H1 (cell line): ENCODE measurements around the gene FOXO6. TPM values are rescaled to one million over a fixed set of nuclear protein-coding genes. Genes with fewer than 3 reads are reported as not detected.

Experiments used
- CTCF ChIA-PET: fragments of 300-600 bp; sonication (Branson Sonifier 250); formaldehyde crosslinking; loops from one replicate; lab custom pipeline; 2021; ENCODE audit not compliant: partially characterized antibody; lab: Charles Lee
- POLR2A ChIA-PET: fragments of 300-600 bp; sonication (Branson Sonifier 250); formaldehyde crosslinking; loops from one replicate; lab custom pipeline; 2021; ENCODE audit warnings: inconsistent platforms; ENCODE audit not compliant: partially characterized antibody; lab: Charles Lee
- DNase-seq, 2 experiments: peaks; one replicate each; pipeline versions ENCODE4 v3.0.0 to v3.0.0-alpha.2; 2010 to 2022; ENCODE audit warnings: low spot score in 2 of 2, low read depth in 1 of 2, mixed read lengths in 1 of 2
- FAIRE-seq: peaks from 2 replicates; lab custom pipeline; 2011; peaks lifted over from hg19 to GRCh38; lab: Jason Lieb, UNC
- H2AFZ ChIP-seq: 2 replicates; pipeline ENCODE4 v1.8.1; 2012; ENCODE audit warnings: low read length, inconsistent platforms
- H2AK5ac ChIP-seq: 2 replicates; pipeline ENCODE4 v1.6.1; 2013; ENCODE audit warnings: low read depth, low read length
- H2BK120ac ChIP-seq: replicated peaks from 2 replicates; pipeline ENCODE3; 2013; ENCODE audit warnings: low read depth, low read length, inconsistent platforms
- H2BK12ac ChIP-seq: 2 replicates; pipeline ENCODE4 v1.6.1; 2013; ENCODE audit warnings: low read depth, low read length
- H2BK15ac ChIP-seq: 2 replicates; pipeline ENCODE4 v1.6.1; 2013; ENCODE audit warnings: low read length
- H2BK20ac ChIP-seq: 2 replicates; pipeline ENCODE4 v1.6.1; 2013; ENCODE audit warnings: low read length
- H2BK5ac ChIP-seq: 2 replicates; pipeline ENCODE4 v1.6.1; 2013; ENCODE audit warnings: low read depth, low read length
- H3K14ac ChIP-seq: 2 replicates; pipeline ENCODE4 v1.6.1; 2013; ENCODE audit warnings: inconsistent platforms; ENCODE audit not compliant: insufficient read length
- H3K18ac ChIP-seq: 2 replicates; pipeline ENCODE4 v1.6.1; 2013; ENCODE audit warnings: low read length; ENCODE audit errors: extremely low read depth
- H3K23ac ChIP-seq: 2 replicates; pipeline ENCODE4 v1.6.1; 2013; ENCODE audit warnings: inconsistent platforms; ENCODE audit not compliant: insufficient read length
- H3K23me2 ChIP-seq: 2 replicates; pipeline ENCODE4 v1.6.1; 2013; ENCODE audit warnings: low read depth, low read length
- H3K27ac ChIP-seq: 2 replicates; pipeline ENCODE4 v1.6.1; 2011; ENCODE audit warnings: low read depth, low read length, inconsistent platforms
- H3K27me3 ChIP-seq, 4 experiments: replicated peaks in 1 of 4; 1 replicate in 1 of 4; 2 replicates in 3 of 4; pipeline versions ENCODE4 v1.6.1 to v1.8.1; 2011 to 2013; ENCODE audit warnings: low read length in 3 of 4, mild to moderate bottlenecking in 3 of 4, inconsistent platforms in 2 of 4, mixed read lengths in 2 of 4, moderate library complexity in 1 of 4; ENCODE audit not compliant: control insufficient read depth in 3 of 4, insufficient read depth in 3 of 4; ENCODE audit errors: extremely low read depth in 1 of 4
- H3K36me3 ChIP-seq, 4 experiments: 2 replicates each; pipeline versions ENCODE4 v1.6.1 to v1.8.1; 2011 to 2013; ENCODE audit warnings: mild to moderate bottlenecking in 4 of 4, low read length in 3 of 4, moderate library complexity in 2 of 4, control low read depth in 1 of 4, inconsistent platforms in 1 of 4; ENCODE audit not compliant: insufficient read depth in 4 of 4, control insufficient read depth in 2 of 4
- H3K4ac ChIP-seq: replicated peaks from 2 replicates; pipeline ENCODE3; 2013; ENCODE audit warnings: low read length, low read depth, mixed read lengths, inconsistent platforms; ENCODE audit not compliant: insufficient read length
- H3K4me1 ChIP-seq, 4 experiments: replicated peaks in 1 of 4; 1 replicate in 1 of 4; 2 replicates in 3 of 4; pipeline versions ENCODE4 v1.6.1 to v1.8.1; 2011 to 2013; ENCODE audit warnings: low read length in 3 of 4, inconsistent platforms in 2 of 4, mixed read lengths in 1 of 4; ENCODE audit not compliant: insufficient read depth in 4 of 4, control insufficient read depth in 3 of 4
- H3K4me2 ChIP-seq, 2 experiments: 2 replicates each; pipeline versions ENCODE4 v1.6.1 to v1.8.1; 2011 to 2013; ENCODE audit warnings: low read depth in 2 of 2, low read length in 2 of 2, control low read depth in 1 of 2, inconsistent platforms in 1 of 2, mild to moderate bottlenecking in 1 of 2; ENCODE audit not compliant: insufficient read depth in 1 of 2
- H3K4me3 ChIP-seq, 4 experiments: fragments of 200-600, 300-600 bp in 1 of 4; sonication (generic), shearing (Covaris generic), sonication (Bioruptor Twin) in 1 of 4; 2 replicates each; pipeline versions ENCODE4 v1.5.1 to v1.8.1; 2011 to 2016; ENCODE audit warnings: low read length in 4 of 4, low read depth in 3 of 4, control low read depth in 2 of 4, inconsistent platforms in 2 of 4, mild to moderate bottlenecking in 2 of 4, mixed read lengths in 1 of 4, moderate library complexity in 1 of 4; ENCODE audit not compliant: insufficient read depth in 2 of 4; ENCODE audit errors: extremely low read depth in 1 of 4
- H3K56ac ChIP-seq: replicated peaks from 2 replicates; pipeline ENCODE3; 2013; ENCODE audit warnings: low read depth, mild to moderate bottlenecking, mixed read lengths, low read length, inconsistent platforms; ENCODE audit not compliant: insufficient read length
- H3K79me1 ChIP-seq: 2 replicates; pipeline ENCODE4 v1.6.1; 2013; ENCODE audit warnings: low read depth, low read length, control low read depth
- H3K79me2 ChIP-seq, 2 experiments: 2 replicates each; pipeline versions ENCODE4 v1.6.1 to v1.8.1; 2012 to 2013; ENCODE audit warnings: low read length in 2 of 2, mild to moderate bottlenecking in 2 of 2, inconsistent platforms in 1 of 2; ENCODE audit not compliant: insufficient read depth in 2 of 2, control insufficient read depth in 1 of 2
- H3K9ac ChIP-seq, 4 experiments: replicated peaks in 1 of 4; 1 replicate in 1 of 4; 2 replicates in 3 of 4; pipeline versions ENCODE4 v1.6.1 to v1.8.1; 2011 to 2013; ENCODE audit warnings: low read depth in 3 of 4, low read length in 3 of 4, control low read depth in 2 of 4, mild to moderate bottlenecking in 2 of 4, moderate library complexity in 2 of 4, inconsistent platforms in 1 of 4; ENCODE audit errors: extremely low read depth in 1 of 4
- H3K9me3 ChIP-seq, 2 experiments: 2 replicates each; pipeline versions ENCODE4 v1.6.1 to v1.8.1; 2012 to 2013; ENCODE audit warnings: mild to moderate bottlenecking in 2 of 2, moderate library complexity in 2 of 2, control low read depth in 1 of 2, inconsistent platforms in 1 of 2, low read depth in 1 of 2, low read length in 1 of 2, mixed read lengths in 1 of 2; ENCODE audit not compliant: insufficient read depth in 2 of 2
- H4K20me1 ChIP-seq, 2 experiments: replicated peaks in 1 of 2; 2 replicates each; pipeline versions ENCODE3 to v1.8.1; 2011 to 2013; ENCODE audit warnings: inconsistent platforms in 2 of 2, low read length in 2 of 2, mild to moderate bottlenecking in 1 of 2; ENCODE audit not compliant: insufficient read depth in 2 of 2, control insufficient read depth in 1 of 2
- H4K5ac ChIP-seq: 2 replicates; pipeline ENCODE4 v1.6.1; 2013; ENCODE audit warnings: low read length, low read depth, mixed read lengths, inconsistent platforms; ENCODE audit not compliant: insufficient read length
- H4K8ac ChIP-seq: 2 replicates; pipeline ENCODE4 v1.8.0; 2013; ENCODE audit warnings: mild to moderate bottlenecking, moderate library complexity, low read length, inconsistent platforms; ENCODE audit not compliant: insufficient read depth; ENCODE audit errors: extremely low read depth
- H4K91ac ChIP-seq: replicated peaks from 2 replicates; pipeline ENCODE3; 2013; ENCODE audit warnings: low read length, mixed read lengths, inconsistent platforms; ENCODE audit not compliant: insufficient read length
- CEBPB ChIP-seq: IDR thresholded peaks from 2 replicates; pipeline ENCODE4 v1.6.1; 2012; ENCODE audit warnings: low read depth, low read length
- CTCF ChIP-seq, 3 experiments: IDR thresholded peaks; 1 replicate in 2 of 3; 2 replicates in 1 of 3; pipeline versions ENCODE4 v1.5.1 to v1.6.1; 2011; ENCODE audit warnings: low read length in 3 of 3, mild to moderate bottlenecking in 3 of 3, inconsistent platforms in 2 of 3, low read depth in 1 of 3, moderate library complexity in 1 of 3; ENCODE audit not compliant: insufficient read depth in 1 of 3; ENCODE audit errors: control extremely low read depth in 1 of 3
- FOSL1 ChIP-seq: IDR thresholded peaks from 2 replicates; pipeline ENCODE4 v1.6.1; 2011; ENCODE audit warnings: mild to moderate bottlenecking, low read depth, low read length, moderate library complexity; ENCODE audit not compliant: insufficient read depth
- HDAC6 ChIP-seq: IDR thresholded peaks from one replicate; pipeline ENCODE4 v1.7.1; 2012; ENCODE audit warnings: low read depth, mild to moderate bottlenecking, inconsistent platforms, low read length, moderate library complexity
- NANOG ChIP-seq: IDR thresholded peaks from 2 replicates; pipeline ENCODE4 v1.6.1; 2011; ENCODE audit warnings: low read length, low read depth, mild to moderate bottlenecking, inconsistent platforms; ENCODE audit not compliant: insufficient read depth, poor library complexity, severe bottlenecking
- RNF2 ChIP-seq: fragments of 200-900, 300-1000 bp; sonication (generic); IDR thresholded peaks from 2 replicates; pipeline ENCODE4 v1.7.1; 2016; ENCODE audit warnings: borderline replicate concordance, low read depth, mild to moderate bottlenecking, antibody characterized with exemption, low read length; ENCODE audit not compliant: poor library complexity, severe bottlenecking; ENCODE audit errors: missing control alignments
- SIX5 ChIP-seq: IDR thresholded peaks from 2 replicates; pipeline ENCODE4 v1.6.1; 2011; ENCODE audit warnings: mild to moderate bottlenecking, low read depth, low read length
- SP4 ChIP-seq: IDR thresholded peaks from 2 replicates; pipeline ENCODE4 v1.6.1; 2012; ENCODE audit warnings: low read length, inconsistent platforms
- YY1 ChIP-seq: IDR thresholded peaks from 2 replicates; pipeline ENCODE4 v1.6.1; 2011; ENCODE audit warnings: low read depth, mild to moderate bottlenecking, low read length
- WGBS, 2 experiments: shearing (Covaris generic) in 1 of 2; methylation state at CpG; one replicate each; pipeline versions ENCODE4 v1.1.6 to v1.1.7; 2013 to 2015; ENCODE audit warnings: low lambda C conversion rate in 2 of 2, mixed read lengths in 2 of 2, inconsistent platforms in 1 of 2, low coverage in 1 of 2, missing lambda C conversion rate in 1 of 2; ENCODE audit not compliant: insufficient replicate concordance in 2 of 2, insufficient coverage in 1 of 2, insufficient read length in 1 of 2; ENCODE audit errors: extremely low coverage in 1 of 2, missing lambda C conversion rate in 1 of 2; 5-methylcytosine and 5-hydroxymethylcytosine counted together
- polyA plus RNA-seq, 7 experiments: library from polyadenylated mRNA; depleted of rRNA in 3 of 7; stranded (reverse) in 5 of 7; unstranded in 2 of 7; fragments of >200 nt in 5 of 7; fragments of 200-250 nt in 2 of 7; gene quantifications; 1 replicate in 5 of 7; 2 replicates in 1 of 7; 4 replicates in 1 of 7; pipeline versions ENCODE4 v1.2.1 to v1.2.3, GENCODE V29; 2011 to 2013; ENCODE audit warnings: missing spikeins in 2 of 7, mixed read lengths in 2 of 7
- total RNA-seq: library from RNA; stranded (reverse); fragmentation: NEBNext Ultra II Directional; extraction: Animal tissue kit (Norgen Biotek cat#: 25700); gene quantifications from 2 replicates; pipeline ENCODE4 v1.2.1, GENCODE V29; 2021

The FOXO6 gene
- total and polyA plus RNA-seq, 2 of the 8 experiments (the other 6 are each of a cell fraction or from before 2014, with no cell fraction given): 0.59 to 3.0 TPM

GRCh38 chr1:41397753-41398330 lies 36.6 kb downstream of the FOXO6 start:
- Histone ChIP-seq H2BK120ac (no peak overlapping the region), H3K23me2 (no peaks in the 10 kb centered on the region; the same call in 1 of the 2 replicates), H3K4ac (no peak overlapping the region), H3K27ac (no peak overlapping the region), H3K4me3 (no peak overlapping the region), H3K27me3 (peaks cover 0 to 5% (median 2%) of the 10 kb centered on the region in 4 experiments; a peak in 3 of 7 replicates), H3K79me1 (no peaks in the 10 kb centered on the region), H3K18ac (no peak overlapping the region), H4K5ac (no peak overlapping the region), H3K23ac (no peak overlapping the region), H3K4me2 (no peak overlapping the region), H3K14ac (no peak overlapping the region), H3K9me3 (no peaks in the 10 kb centered on the region), H2BK15ac (no peak overlapping the region; the same call in 1 of the 2 replicates), H3K9ac (no peak overlapping the region), H3K56ac (no peak overlapping the region), H2BK12ac (no peak overlapping the region), H2AK5ac (no peak overlapping the region), H3K79me2 (no peaks in the 10 kb centered on the region), H4K91ac (no peak overlapping the region), H2AFZ (no peak overlapping the region), H2BK5ac (no peak overlapping the region), H4K8ac (no peak overlapping the region), H4K20me1 (peaks cover 0 to 2% of the 10 kb centered on the region in 2 experiments), H2BK20ac (no peak overlapping the region), H3K4me1 (peaks cover 6 to 38% (median 32%) of the 10 kb centered on the region in 4 experiments), H3K36me3 (no peaks in the 10 kb centered on the region)
- POLR2A ChIA-PET: interaction anchor here (0.8 to 1.4 kb wide), 6 partner anchors 13 to 65 kb away, joined by 3 read pairs; no protein-coding TSS in a partner anchor
- FAIRE-seq (no peak), DNase-seq (no peak)
- CTCF ChIA-PET: interaction anchor here (1.1 to 16.9 kb wide), 5 partner anchors 9 to 83 kb away, joined by 3 to 247 read pairs (median 7); partner anchors contain the start of gene FOXO6
- TF ChIP-seq FOSL1 (no peak), HDAC6 (no peak), RNF2 (no peak), CEBPB (no peak), SIX5 (no peak), SP4 (no peak), NANOG (no peak), YY1 (no peak), CTCF (IDR thresholded peaks at IDR 0.05; ENCODE audit: control extremely low read depth in 1 of 3, insufficient read depth in 1 of 3, low read depth in 1 of 3, low read length in 3 of 3) (no peak)
- WGBS, 2 experiments: 83% methylated on average over 3 of the region's 3 CpGs; no CpG with 5 or more reads in 1 of the 2 experiments
